ENCODE data around the gene INPPL1.
"Not testable (repeated sequence)": the region's sequence is repeated elsewhere in the genome, so short reads cannot be mapped to it uniquely, and the experiment has no call there.

Gene INPPL1

GRCh38 chr11:72265951-72266350, 41.4 kb downstream of the INPPL1 start:
- no peak overlapping the region for H3K27ac Mint-ChIP-seq
- no peak for ATAC-seq
- no peaks in the 10 kb centered on the region for H3K4me1 Mint-ChIP-seq
- H3K4me3 Mint-ChIP-seq, result no peak overlapping the region
- H3K9me3 Mint-ChIP-seq, result no peaks in the 10 kb centered on the region
- H3K36me3 Mint-ChIP-seq, result no peaks in the 10 kb centered on the region
- H3K27me3 Mint-ChIP-seq, result peaks cover 58% of the 10 kb centered on the region

DNA sequence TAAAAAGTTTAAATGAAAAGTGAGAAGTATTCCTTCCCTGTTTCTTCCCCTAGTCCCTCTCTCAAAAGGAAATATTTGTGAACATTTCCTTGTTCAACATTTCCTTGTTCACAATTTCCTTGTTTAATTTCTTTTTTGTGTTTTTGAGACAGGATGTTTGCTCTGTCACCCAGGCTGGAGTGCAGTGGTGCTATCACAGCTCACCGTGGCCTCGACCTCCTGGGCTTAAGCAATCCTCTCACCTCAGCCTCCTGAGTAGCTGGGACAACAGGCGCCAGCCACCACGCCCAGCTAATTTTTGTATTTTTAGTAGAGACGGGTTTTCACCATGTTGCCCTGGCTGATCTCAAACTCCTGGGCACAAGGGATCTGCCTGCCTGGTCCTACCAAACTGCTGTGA, 42.4 kb downstream of the INPPL1 start:
- peaks cover 57% of the 10 kb centered on the region for H3K27me3 Mint-ChIP-seq
- H3K27ac Mint-ChIP-seq, H3K4me3 Mint-ChIP-seq, H3K9me3 Mint-ChIP-seq, H3K4me1 Mint-ChIP-seq, ATAC-seq, H3K36me3 Mint-ChIP-seq: not testable (repeated sequence)

DNA sequence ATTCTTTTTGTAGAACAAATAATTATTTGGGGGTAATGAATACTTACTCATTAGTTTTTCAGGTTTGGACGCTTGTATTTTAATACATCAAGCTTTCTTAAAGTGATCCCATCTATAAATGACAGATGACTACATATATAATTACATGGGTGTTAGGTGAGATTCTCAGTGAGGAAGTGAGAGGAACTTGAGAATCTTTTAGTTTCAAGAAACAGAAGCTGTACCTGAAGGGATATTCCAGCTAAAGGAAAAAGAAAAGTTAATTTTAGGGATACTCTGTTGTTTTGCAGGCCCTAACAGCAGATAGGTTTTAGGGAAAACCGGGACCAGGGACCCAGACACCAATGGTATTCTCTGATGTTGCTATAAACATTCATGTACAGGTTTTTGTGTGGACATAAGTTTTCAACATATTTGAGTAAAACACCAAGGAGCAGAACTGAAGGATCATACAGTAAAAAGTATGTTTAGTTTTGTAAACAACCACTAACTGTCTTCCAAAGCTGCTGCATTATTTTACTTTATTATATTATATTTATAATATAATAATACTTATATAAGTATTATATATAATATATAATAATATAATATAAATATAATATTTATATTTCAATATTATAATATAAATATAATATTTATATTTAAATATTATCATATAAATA, 43.5 kb downstream of the INPPL1 start:
- no peak for ATAC-seq
- Mint-ChIP-seq H3K27me3 (peaks cover 49% of the 10 kb centered on the region), H3K27ac (no peak overlapping the region), H3K4me3 (no peak overlapping the region), H3K36me3 (no peaks in the 10 kb centered on the region), H3K9me3 (no peaks in the 10 kb centered on the region), H3K4me1 (peaks cover 2% of the 10 kb centered on the region)

DNA sequence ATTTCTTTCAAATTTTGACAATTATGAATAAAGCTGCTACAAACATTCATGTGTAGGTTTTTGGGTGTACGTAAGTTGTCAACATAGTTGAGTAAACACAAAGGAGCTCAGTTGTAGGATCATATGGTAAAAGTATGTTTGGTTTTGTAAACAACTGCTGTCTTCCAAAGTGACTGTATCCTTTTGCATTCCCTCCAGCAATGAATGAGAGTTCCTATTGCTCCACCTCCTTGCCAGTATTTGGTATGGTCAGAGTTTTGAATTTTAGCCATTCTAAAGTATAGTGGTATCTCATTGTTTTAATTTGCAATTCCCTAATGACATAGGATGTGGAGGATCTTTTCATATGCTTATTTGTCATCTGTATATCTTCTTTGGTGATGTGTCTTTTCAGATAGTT, 47.4 kb downstream of the INPPL1 start:
- Mint-ChIP-seq H3K27ac (no peak overlapping the region), H3K9me3 (no peaks in the 10 kb centered on the region), H3K4me1 (peaks cover 6% of the 10 kb centered on the region), H3K36me3 (no peaks in the 10 kb centered on the region), H3K4me3 (no peak overlapping the region), H3K27me3 (peaks cover 40% of the 10 kb centered on the region)
- no peak for ATAC-seq

DNA sequence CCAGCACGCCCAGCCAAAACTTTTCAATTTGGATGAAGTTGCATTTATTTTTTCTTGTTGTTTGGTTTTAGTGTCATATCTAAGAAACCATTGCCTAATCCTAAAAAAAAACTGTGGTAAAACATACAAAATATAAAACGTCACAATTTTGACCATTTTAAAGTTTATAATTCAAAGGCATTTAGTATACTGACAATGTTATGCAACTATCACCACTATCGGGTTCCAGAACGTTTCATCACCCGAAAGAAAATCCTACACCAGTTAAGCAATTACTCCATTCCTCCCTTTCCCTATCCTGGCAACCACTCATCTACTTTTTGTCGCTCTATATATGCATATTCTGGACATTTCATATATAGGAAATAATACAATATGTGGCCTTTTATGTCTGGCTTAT, 49.9 kb downstream of the INPPL1 start:
- no peak overlapping the region for H3K4me3 Mint-ChIP-seq
- ATAC-seq, result no peak
- no peaks in the 10 kb centered on the region for H3K36me3 Mint-ChIP-seq
- H3K27ac Mint-ChIP-seq, result no peak overlapping the region
- H3K27me3 Mint-ChIP-seq, result peaks cover 39% of the 10 kb centered on the region
- no peaks in the 10 kb centered on the region for H3K9me3 Mint-ChIP-seq
- H3K4me1 Mint-ChIP-seq, result peaks cover 6% of the 10 kb centered on the region

DNA sequence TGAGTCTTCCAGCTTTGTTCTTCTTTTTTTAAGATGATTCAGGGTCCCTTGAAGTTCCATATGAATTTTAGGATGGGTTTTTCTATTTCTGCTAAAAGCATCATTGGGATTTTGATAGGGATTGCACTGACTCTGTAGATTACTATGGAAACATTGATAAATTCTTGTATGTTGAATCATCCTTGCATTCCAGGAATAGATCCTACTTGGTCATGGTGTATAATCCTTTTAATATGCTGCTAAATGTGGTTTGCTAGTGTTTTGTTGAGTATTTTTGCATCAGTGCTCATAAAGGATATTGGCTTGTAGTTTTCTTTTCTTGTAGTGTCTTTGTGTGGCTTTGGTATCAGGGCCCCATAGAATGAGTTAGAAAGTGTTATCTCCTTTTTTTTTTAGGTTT, 54.3 kb downstream of the INPPL1 start:
- Mint-ChIP-seq H3K4me1 (no peaks in the 10 kb centered on the region), H3K27me3 (peaks cover 45% of the 10 kb centered on the region), H3K9me3 (peaks cover 5% of the 10 kb centered on the region), H3K27ac (no peak overlapping the region), H3K36me3 (no peaks in the 10 kb centered on the region), H3K4me3 (no peak overlapping the region)
- ATAC-seq, result no peak

DNA sequence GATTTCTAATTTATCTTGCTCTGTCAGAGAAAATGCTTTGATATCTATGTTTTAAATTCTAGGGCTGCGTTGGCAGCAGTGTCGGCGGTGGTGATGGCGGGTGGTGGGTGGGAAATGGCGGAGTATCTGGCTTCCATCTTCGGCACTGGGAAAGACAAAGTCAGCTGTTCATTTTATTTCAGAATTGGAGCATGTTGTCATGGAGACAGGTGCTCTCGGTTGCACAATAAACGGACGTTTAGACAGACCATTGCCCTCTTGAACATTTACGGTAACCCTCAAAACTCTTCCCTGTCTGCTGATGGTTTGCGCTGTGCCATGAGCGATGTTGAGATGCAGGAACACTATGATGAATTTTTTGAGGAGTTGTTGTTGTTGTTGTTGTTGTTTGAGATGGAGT, 55.5 kb downstream of the INPPL1 start:
- H3K9me3 Mint-ChIP-seq, result peaks cover 5% of the 10 kb centered on the region
- peaks cover 47% of the 10 kb centered on the region for H3K27me3 Mint-ChIP-seq
- no peaks in the 10 kb centered on the region for H3K4me1 Mint-ChIP-seq
- H3K27ac Mint-ChIP-seq, result no peak overlapping the region
- H3K4me3 Mint-ChIP-seq, result no peak overlapping the region
- ATAC-seq, result no peak
- no peaks in the 10 kb centered on the region for H3K36me3 Mint-ChIP-seq

- no peak overlapping the region for H3K27ac Mint-ChIP-seq
- no peak for ATAC-seq
- peaks cover 39% of the 10 kb centered on the region for H3K27me3 Mint-ChIP-seq
These were observed 56.3 kb downstream of the INPPL1 start for GRCh38 chr11:72280726-72281315.

GRCh38 chr11:72283947-72284346, 59.4 kb downstream of the INPPL1 start:
- Mint-ChIP-seq H3K27me3 (peaks cover 39% of the 10 kb centered on the region), H3K4me1 (no peaks in the 10 kb centered on the region), H3K36me3 (no peaks in the 10 kb centered on the region), H3K27ac (no peak overlapping the region), H3K9me3 (peaks cover 5% of the 10 kb centered on the region), H3K4me3 (no peak overlapping the region)
- ATAC-seq, result no peak

More at GRCh38 chr11:72280726-72281315, 56.3 kb downstream of the INPPL1 start:
- Mint-ChIP-seq H3K9me3 (peaks cover 5% of the 10 kb centered on the region), H3K4me1 (no peaks in the 10 kb centered on the region), H3K4me3 (no peak overlapping the region), H3K36me3 (no peaks in the 10 kb centered on the region)

DNA sequence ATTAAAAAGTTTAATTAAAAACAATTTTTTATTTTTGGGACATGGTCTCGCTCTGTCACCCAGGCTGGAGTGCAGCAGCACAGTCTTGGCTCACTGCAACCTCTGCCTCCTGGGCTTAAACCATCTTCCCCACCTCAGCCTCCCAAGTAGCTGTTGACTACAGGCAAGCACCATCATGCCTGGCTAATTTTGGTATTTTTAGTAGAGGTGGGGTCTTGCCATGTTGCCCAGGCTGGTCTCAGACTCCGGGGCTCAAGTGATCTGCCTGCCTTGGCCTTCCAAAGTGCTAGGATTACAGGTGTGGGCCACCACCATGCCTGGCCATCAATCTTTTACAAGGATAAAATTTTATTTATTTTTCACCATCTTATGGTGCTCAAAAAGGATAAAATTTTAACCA, 62.7 kb downstream of the INPPL1 start:
- ATAC-seq, result no peak
- peaks cover 19% of the 10 kb centered on the region for H3K27me3 Mint-ChIP-seq
- no peak overlapping the region for H3K4me3 Mint-ChIP-seq
- no peak overlapping the region for H3K27ac Mint-ChIP-seq
- H3K36me3 Mint-ChIP-seq, result no peaks in the 10 kb centered on the region
- H3K9me3 Mint-ChIP-seq, result no peaks in the 10 kb centered on the region
- no peaks in the 10 kb centered on the region for H3K4me1 Mint-ChIP-seq
